ENCODE results near the gene CHADL. TPM values are rescaled to one million over a fixed set of nuclear protein-coding genes. Genes with fewer than 3 reads are reported as not detected.

The CHADL gene
- total RNA-seq, 4 donors from 2014 or later = 5.9 to 12.6 (median 7.4) TPM

- peaks cover 0 to 97% of the 10 kb centered on the region in 2 donors for H3K36me3 ChIP-seq
- TF ChIP-seq POLR2A (IDR thresholded peaks at IDR 0.05) (no peak), EP300 (IDR thresholded peaks at IDR 0.05) (no peak), CTCF (IDR thresholded peaks at IDR 0.05) (no peak), POLR2AphosphoS5 (IDR thresholded peaks at IDR 0.05) (no peak)
- ATAC-seq = no peak
- H3K9me3 ChIP-seq = no peaks in the 10 kb centered on the region
- no peak overlapping the region for H3K4me3 ChIP-seq
- H3K27me3 ChIP-seq = no peaks in the 10 kb centered on the region
- no peak overlapping the region for H3K27ac ChIP-seq
- no CpG with 5 or more reads among the region's 15 CpGs for WGBS, 2 donors (ENCODE audit: low coverage in 1 of 2)
- no peaks in the 10 kb centered on the region for H3K4me1 ChIP-seq
These were observed 23.7 kb upstream of the CHADL start for GRCh38 chr22:41264408-41264941.

GRCh38 chr22:41263704-41264103 is 23.0 kb upstream of the CHADL start:
- WGBS, 2 donors (ENCODE audit: low coverage in 1 of 2) = 92% methylated on average over 2 of the region's 2 CpGs; no CpG with 5 or more reads in 1 of the 2 donors
- TF ChIP-seq CTCF (IDR thresholded peaks at IDR 0.05) (no peak), POLR2A (IDR thresholded peaks at IDR 0.05) (no peak), EP300 (IDR thresholded peaks at IDR 0.05) (no peak), POLR2AphosphoS5 (IDR thresholded peaks at IDR 0.05) (no peak)
- ATAC-seq = no peak
- H3K27me3 ChIP-seq = no peaks in the 10 kb centered on the region
- H3K9me3 ChIP-seq = no peaks in the 10 kb centered on the region
- no peak overlapping the region for H3K27ac ChIP-seq
- H3K4me3 ChIP-seq = no peak overlapping the region
- peaks cover 0 to 97% of the 10 kb centered on the region in 2 donors for H3K36me3 ChIP-seq
- no peaks in the 10 kb centered on the region for H3K4me1 ChIP-seq

- TF ChIP-seq EP300 (IDR thresholded peaks at IDR 0.05) (no peak), POLR2A (IDR thresholded peaks at IDR 0.05) (no peak), POLR2AphosphoS5 (IDR thresholded peaks at IDR 0.05) (no peak), CTCF (IDR thresholded peaks at IDR 0.05) (no peak)
- Histone ChIP-seq H3K27ac (no peak overlapping the region), H3K36me3 (peaks cover 0 to 97% of the 10 kb centered on the region in 2 donors), H3K4me1 (no peaks in the 10 kb centered on the region), H3K27me3 (no peaks in the 10 kb centered on the region), H3K4me3 (no peak overlapping the region), H3K9me3 (no peaks in the 10 kb centered on the region)
- ATAC-seq = no peak
- WGBS, 2 donors (ENCODE audit: low coverage in 1 of 2) = 80 to 97% methylated on average over 5 to 11 of the region's 15 CpGs
These were observed 21.6 kb upstream of the CHADL start for GRCh38 chr22:41262250-41262765.

GRCh38 chr22:41261541-41262249 is 21.0 kb upstream of the CHADL start:
- WGBS, 2 donors (ENCODE audit: low coverage in 1 of 2) = 41 to 100% methylated on average over 1 to 5 of the region's 12 CpGs
- ATAC-seq = no peak
- no peaks in the 10 kb centered on the region for H3K9me3 ChIP-seq
- peaks cover 0 to 97% of the 10 kb centered on the region in 2 donors for H3K36me3 ChIP-seq
- H3K27ac ChIP-seq = no peak overlapping the region
- no peaks in the 10 kb centered on the region for H3K27me3 ChIP-seq
- no peak overlapping the region for H3K4me3 ChIP-seq
- TF ChIP-seq EP300 (IDR thresholded peaks at IDR 0.05) (no peak), CTCF (IDR thresholded peaks at IDR 0.05) (no peak), POLR2AphosphoS5 (IDR thresholded peaks at IDR 0.05) (no peak), POLR2A (IDR thresholded peaks at IDR 0.05) (no peak)
- H3K4me1 ChIP-seq = peaks cover 0 to 5% (median 0%) of the 10 kb centered on the region in 3 donors
